NCI-H1417 treated with DMSO at 0.1 percent for 48 hours (cell line): ENCODE results near the gene COQ8A.
"Not testable (repeated sequence)": the region's sequence is repeated elsewhere in the genome, so short reads cannot be mapped to it uniquely, and the experiment has no call there.

Experiments used
- DNase-seq: peaks from one replicate; lab custom pipeline; 2025; lab: John Stamatoyannopoulos, UW

Gene COQ8A

DNA sequence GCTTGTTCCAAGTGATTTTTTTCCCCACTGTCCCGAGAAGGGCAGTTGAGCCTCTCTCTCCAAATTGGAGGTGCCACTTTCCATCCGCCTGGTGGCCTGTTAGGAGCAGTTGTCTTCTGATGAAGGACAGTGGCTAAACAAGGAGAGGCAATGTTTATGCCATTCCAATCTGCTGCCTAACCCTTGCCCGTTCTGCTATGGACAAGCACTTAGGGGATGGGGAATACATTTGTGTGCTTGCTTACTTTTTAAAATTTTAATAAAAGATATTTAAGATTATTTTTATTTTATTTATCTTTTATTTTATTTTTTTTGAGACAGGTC, 12.0 kb downstream of the COQ8A start:
- no peak for DNase-seq

DNA sequence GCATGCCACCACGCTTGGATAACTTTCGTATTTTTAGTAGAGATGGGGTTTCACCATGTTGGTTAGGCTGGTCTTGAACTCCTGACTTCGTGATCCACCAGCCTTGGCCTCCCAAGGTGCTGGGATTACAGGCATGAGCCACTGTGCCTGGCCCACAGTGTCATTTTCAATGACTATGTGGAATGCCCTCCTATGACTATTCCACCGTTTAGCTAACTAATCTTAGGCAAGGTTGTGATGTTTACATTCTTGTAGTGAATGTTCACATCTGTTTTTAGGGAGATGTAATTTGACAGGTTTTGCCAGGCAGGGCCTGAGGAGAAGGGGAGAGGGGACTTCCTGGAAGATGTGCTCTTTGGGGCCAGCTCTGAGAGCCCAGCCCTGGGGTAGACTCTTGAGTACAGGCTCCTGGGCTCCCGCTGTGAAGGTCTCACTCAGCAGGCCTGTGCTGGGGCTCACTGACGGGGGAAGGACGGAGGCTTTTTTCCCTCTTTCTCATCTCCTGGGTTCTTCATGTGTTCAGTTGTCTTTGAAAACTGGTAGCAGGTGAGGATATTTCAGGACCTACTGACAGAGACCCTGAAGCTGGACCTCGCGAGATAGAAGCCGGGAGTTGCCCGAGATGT, 13.2 kb downstream of the COQ8A start:
- no peak for DNase-seq

DNA sequence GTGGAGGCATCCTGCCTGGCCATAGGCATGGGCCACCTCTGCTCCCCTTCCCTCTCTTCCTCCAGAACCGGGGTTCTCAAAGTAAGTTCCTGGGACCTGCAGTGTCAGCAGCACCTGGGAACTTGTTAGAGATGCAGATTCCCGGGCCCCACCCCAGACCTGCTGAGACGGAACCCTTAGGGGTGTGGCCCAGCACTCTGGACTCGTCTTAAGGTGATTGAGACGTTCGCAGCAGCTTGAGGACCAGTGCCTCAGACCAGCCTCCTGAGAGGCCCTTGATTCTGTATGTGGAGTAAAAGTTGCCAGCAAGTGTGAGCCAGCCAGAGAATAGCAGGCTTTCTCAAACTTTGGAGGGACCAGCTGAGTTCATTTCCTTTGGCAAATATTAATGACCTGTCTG, 14.2 kb downstream of the COQ8A start:
- DNase-seq = no peak

DNA sequence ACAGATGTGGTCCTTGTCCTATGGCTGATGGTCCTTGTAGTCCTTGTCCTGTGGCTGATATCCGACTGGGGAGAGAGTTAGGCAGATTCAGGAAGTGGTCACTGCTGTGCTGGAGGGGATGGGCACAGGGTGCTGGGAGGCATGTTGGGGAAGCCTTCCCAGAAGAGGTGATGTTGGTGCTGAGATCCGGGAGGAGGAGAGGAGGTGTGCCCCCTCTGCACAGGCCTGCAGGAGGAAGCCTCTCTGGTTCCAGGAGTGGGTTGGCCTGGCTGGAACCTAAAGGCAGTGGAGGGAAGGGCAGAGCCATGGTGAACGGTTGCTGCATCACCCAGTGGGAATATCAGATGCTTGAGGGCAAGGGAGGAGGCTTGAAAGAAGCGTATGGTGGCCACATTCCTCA, 14.7 kb downstream of the COQ8A start:
- DNase-seq = no peak

DNA sequence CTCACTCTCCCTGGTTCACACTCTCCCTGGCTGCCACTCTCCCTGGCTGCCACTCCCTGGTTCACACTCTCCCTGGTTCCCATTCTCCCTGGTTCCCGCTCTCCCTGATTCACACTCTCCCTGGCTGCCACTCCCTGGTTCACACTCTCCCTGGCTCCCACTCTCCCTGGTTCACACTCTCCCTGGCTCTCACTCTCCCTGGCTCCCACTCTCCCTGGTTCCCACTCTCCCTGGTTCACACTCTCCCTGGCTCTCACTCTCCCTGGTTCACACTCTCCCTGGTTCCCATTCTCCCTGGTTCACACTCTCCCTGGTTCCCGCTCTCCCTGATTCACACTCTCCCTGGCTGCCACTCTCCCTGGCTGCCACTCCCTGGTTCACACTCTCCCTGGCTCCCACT, 15.8 kb downstream of the COQ8A start:
- not testable (repeated sequence) for DNase-seq

DNA sequence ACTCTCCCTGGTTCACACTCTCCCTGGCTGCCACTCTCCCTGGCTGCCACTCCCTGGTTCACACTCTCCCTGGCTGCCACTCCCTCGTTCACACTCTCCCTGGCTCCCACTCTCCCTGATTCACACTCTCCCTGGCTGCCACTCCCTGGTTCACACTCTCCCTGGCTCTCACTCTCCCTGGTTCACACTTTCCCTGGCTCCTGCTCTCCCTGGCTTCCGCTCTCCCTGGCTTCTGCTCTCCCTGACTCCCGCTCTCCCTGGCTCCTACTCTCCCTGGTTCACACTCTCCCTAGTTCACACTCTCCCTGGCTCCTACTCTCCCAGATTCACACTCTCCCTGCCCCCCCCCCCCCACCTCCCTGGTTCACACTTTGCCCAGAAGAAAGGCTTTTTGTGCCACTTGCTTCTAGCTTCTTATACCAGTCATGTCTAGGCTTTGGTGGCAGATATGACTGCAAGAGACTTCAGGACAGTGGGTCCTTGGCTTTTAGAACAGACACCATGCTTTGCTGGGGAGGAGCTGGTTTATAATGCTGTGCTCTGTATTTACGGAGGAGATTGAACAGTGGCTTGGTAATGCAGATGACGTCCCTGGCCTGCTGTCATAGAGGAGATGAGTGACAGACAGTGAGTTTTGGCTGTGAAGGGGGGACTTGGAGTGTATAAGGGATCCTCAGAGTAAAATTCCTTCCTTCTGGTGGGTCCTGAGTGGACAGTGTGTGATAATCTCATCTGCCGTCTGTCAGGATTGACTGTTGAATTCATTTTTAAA, 17.0 kb downstream of the COQ8A start:
- no peak for DNase-seq

GRCh38 chr1:226957714-226958113, 17.6 kb downstream of the COQ8A start:
- no peak for DNase-seq

- DNase-seq = no peak
These were observed 18.2 kb downstream of the COQ8A start for GRCh38 chr1:226958300-226958699.

DNA sequence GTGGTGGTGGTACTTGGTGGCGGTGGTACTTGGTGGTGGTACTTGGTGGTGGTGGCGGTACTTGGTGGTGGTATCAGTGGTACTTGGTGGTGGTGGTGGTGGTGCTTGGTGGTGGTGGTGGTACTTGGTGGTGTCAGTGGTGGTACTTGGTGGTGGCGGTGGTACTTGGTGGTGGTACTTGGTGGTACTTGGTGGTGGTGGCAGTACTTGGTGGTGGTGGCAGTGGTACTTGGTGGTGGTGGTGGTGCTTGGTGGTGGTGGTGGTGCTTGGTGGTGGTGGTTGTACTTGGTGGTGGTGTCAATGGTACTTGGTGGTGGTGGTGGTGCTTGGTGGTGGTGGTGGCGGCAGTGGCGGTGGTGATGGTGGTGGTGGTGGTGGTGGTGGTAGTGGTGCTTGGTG, 20.2 kb downstream of the COQ8A start:
- no peak for DNase-seq

GRCh38 chr1:226960944-226961765, 21.1 kb downstream of the COQ8A start:
- no peak for DNase-seq

- DNase-seq = no peak
These were observed 22.6 kb downstream of the COQ8A start for GRCh38 chr1:226962421-226963391.

GRCh38 chr1:226964068-226964425, 24.0 kb downstream of the COQ8A start:
- no peak for DNase-seq

DNA sequence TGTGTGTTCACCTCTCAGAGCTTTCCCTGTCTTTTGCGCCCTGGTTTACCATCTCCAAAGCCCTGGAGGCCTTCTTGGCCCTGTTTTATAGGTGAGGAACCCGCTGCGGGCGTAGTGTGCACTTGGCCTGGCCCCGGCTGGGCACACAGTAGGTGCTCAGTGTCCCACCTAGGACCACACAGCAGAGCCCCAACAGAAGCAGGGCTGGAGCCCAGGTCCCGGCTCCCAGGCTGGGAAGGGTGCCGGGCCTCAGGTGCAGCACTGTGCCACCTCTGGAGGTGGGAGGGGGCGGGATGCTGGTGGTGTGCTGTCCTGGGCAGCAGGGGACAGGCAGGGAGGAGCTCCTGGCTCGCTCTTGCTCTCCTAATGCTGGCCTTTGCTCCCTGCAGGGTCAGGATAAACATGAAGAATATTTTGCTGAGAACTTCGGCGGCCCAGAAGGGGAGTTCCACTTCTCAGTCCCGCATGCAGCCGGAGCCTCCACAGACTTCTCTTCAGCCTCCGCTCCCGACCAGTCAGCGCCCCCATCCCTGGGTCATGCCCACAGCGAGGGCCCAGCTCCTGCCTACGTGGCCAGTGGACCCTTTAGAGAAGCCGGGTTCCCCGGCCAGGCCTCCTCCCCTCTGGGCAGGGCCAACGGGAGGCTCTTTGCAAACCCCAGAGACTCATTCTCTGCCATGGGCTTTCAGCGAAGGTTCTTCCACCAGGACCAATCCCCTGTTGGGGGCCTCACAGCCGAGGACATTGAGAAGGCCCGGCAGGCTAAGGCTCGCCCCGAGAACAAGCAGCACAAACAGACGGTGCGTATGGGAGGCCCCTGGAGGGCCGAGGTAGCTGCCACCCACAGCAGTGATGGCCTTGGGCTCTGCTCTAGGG, 24.8 kb downstream of the COQ8A start:
- no peak for DNase-seq

DNA sequence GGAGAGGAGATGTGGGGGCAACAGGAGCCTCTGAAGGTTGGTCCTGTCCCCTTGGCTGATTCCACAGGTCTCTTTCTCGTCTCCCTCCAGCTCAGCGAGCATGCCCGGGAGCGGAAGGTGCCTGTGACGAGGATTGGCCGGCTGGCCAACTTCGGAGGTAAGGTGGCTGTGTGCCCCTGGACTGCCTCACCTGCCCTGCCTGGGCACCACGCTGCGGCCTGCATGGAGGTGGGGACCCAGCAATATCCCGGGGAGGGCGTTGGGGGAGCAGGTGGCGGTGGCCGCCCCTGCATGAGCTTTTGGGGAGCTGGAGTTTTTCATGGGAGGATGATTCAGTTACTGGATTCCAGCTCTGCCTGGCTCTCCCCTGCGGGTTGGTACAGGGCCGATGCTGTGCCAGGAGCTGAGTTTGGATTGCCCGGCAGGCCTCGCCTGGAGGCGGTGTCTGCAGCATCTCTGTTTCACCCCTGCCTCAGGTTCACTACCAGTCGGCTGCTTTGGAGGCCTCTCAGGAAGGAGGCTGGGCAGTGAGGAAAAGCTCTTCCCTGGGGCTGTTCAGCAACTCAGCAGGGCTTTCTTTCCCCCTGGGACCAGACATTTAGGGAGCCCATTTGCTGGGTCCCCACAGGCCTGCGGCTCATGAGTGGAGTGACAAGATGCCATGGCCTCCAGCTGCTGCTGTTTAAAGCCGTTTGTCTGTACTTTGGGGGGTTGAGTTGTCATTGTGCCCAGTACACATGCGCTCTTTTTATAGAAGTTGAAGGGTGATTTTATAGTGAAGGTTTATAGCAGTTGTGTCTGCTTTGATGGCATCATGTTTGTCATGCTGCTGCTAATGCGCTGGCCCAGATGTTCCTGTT, 25.7 kb downstream of the COQ8A start:
- no peak for DNase-seq

GRCh38 chr1:226966683-226967082, 26.6 kb downstream of the COQ8A start:
- no peak for DNase-seq

DNA sequence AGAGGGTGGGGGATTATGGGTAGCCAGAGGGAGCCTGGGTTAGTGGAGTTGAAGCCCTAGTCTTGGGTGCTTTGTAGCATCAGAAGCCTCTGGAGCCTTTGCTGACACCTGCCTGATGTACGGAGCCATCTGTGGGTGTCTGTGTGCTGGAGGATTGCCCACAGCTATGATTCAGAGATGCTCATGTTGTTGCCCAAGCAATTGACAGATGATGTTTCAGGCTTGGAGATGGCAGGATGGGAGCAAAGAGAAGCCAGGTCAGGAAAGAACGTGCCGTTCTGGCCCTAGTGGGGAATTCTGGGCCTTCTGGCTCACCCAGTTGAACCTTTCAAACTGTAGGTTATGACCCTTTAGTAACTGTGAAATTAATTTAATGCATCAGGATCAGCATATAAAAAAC, 27.6 kb downstream of the COQ8A start:
- no peak for DNase-seq

DNA sequence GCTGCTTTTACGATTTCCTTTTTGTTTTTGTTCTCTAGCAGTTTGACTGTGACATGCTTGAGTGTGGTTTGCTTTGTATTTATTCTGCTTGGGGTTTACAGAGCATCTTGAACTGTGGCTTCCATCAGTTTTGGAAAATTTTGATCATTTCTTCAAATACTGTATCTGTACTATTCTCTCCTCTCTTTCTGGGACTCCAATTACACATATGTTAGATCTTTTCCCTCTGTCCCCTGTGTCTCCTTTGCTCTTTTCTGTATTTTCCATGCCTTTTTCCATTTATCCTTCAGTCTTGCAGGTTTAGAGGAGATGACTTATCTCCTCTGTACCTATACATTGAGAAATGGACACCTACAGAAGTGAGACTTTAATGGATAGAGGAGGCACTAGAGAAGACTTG, 31.7 kb downstream of the COQ8A start:
- no peak for DNase-seq

DNA sequence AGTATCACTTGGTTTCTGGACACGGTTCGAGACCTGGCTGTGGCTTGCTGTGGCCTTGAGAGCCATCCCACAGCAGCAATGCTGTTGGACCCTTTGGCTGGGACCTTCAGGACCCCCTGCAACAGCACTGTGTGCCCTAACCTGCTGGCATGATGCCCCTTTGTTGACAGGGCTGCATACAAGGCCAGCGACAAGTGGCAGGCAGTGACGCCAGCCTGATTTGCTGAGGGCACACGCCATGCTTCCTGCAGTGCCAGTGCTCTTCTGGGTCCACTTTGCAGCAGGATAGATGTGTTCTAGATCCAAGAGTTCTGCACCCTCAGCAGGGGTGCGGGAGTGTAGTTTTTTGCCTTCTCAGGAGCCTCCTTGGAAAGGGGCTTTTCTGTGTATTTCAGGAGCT, 32.8 kb downstream of the COQ8A start:
- DNase-seq = no peak

DNA sequence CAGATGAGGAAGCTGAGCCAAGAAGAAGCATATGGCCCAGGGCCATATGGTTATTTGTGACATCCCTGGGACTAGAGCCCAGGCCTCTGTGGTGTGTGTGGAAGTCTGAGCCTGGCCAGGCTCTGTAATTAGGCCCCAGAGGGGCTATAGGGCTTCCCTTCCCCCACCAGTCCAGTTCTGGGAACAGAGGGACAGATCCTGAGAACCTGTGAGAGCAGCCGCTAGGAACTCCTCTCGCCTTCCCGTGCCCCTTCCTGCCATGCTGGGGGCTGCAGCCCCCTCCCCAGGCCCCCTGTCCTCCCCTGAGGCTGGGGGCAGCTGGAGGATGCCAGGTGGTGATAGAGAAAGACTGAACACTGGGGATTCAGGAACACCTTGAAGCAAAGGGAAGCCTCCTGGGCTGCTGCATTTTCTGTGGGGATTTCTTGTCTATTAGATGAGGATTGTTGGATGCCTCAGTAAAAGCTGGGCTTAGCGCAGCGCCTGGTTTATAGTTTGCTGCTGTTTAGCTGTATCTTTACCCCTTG, 33.3 kb downstream of the COQ8A start:
- DNase-seq = no peak
